Hepatocyte (in vitro differentiated cells): ENCODE results near the gene NTHL1. TPM values are rescaled to one million over a fixed set of nuclear protein-coding genes. Genes with fewer than 3 reads are reported as not detected.
A peak's percentile ranks its signal among the peaks of the same experiment; 100 is the strongest.

Experiments
- DNase-seq: peaks from one replicate; pipeline ENCODE4 v3.0.0-alpha.2; 2016; ENCODE audit warnings: low spot score
- H2AFZ ChIP-seq: fragments of 200-600 bp; sonication (generic); 2 replicates; pipeline ENCODE4 v1.6.0; 2016; ENCODE audit warnings: antibody characterized with exemption, mild to moderate bottlenecking
- H3K27ac ChIP-seq: fragments of 200-600 bp; sonication (generic); 2 replicates; pipeline ENCODE4 v1.5.1; 2016; ENCODE audit warnings: mild to moderate bottlenecking
- H3K27me3 ChIP-seq: fragments of 200-600 bp; sonication (generic); 2 replicates; pipeline ENCODE4 v1.6.1; 2016
- H3K36me3 ChIP-seq: fragments of 200-600 bp; sonication (generic); replicated peaks from 2 replicates; pipeline ENCODE4 v1.5.1; 2016; ENCODE audit warnings: low read depth; ENCODE audit not compliant: insufficient read depth
- H3K4me1 ChIP-seq: fragments of 200-600 bp; sonication (generic); 2 replicates; pipeline ENCODE4 v1.5.1; 2016; ENCODE audit warnings: mild to moderate bottlenecking, moderate library complexity; ENCODE audit not compliant: insufficient read depth
- H3K4me2 ChIP-seq: fragments of 200-600 bp; sonication (generic); 2 replicates; pipeline ENCODE4 v1.6.0; 2016
- H3K4me3 ChIP-seq: fragments of 200-600 bp; sonication (generic); 2 replicates; pipeline ENCODE4 v1.5.1; 2016; ENCODE audit warnings: mild to moderate bottlenecking
- H3K79me2 ChIP-seq: fragments of 200-600 bp; sonication (generic); 2 replicates; pipeline ENCODE4 v1.6.0; 2017; ENCODE audit warnings: mild to moderate bottlenecking
- H3K9me2 ChIP-seq: fragments of 200-600 bp; sonication (generic); replicated peaks from 2 replicates; pipeline ENCODE4 v1.6.0; 2017; ENCODE audit warnings: mild to moderate bottlenecking; ENCODE audit not compliant: insufficient read depth
- H3K9me3 ChIP-seq: fragments of 200-600 bp; sonication (generic); 2 replicates; pipeline ENCODE4 v1.5.1; 2016; ENCODE audit warnings: low read depth, mild to moderate bottlenecking
- H4K20me1 ChIP-seq: fragments of 200-600 bp; sonication (generic); 2 replicates; pipeline ENCODE4 v1.6.0; 2016; ENCODE audit warnings: mild to moderate bottlenecking; ENCODE audit not compliant: insufficient read depth, poor library complexity, severe bottlenecking
- CTCF ChIP-seq: fragments of 200-600 bp; sonication (generic); IDR thresholded peaks from 2 replicates; pipeline ENCODE4 v1.5.1; 2016; ENCODE audit warnings: antibody characterized with exemption, mild to moderate bottlenecking; ENCODE audit not compliant: poor library complexity
- EZH2 ChIP-seq: fragments of 200-600 bp; sonication (generic); IDR thresholded peaks from 2 replicates; pipeline ENCODE4 v1.6.1; 2016; ENCODE audit warnings: antibody characterized with exemption, mild to moderate bottlenecking, borderline replicate concordance
- EZH2phosphoT487 ChIP-seq: fragments of 200-600 bp; sonication (generic); IDR thresholded peaks from one replicate; pipeline ENCODE4 v1.6.1; 2018; ENCODE audit warnings: antibody characterized with exemption, mild to moderate bottlenecking, low read depth, moderate library complexity; ENCODE audit not compliant: unreplicated experiment, severe bottlenecking
- WGBS: methylation state at CpG from one replicate; pipeline ENCODE4 v1.1.6; 2016; ENCODE audit warnings: low lambda C conversion rate; ENCODE audit errors: missing lambda C conversion rate; 5-methylcytosine and 5-hydroxymethylcytosine counted together
- polyA plus RNA-seq: library from polyadenylated mRNA; unstranded; fragments of >200 nt; fragmentation: Nextera tagmentation; extraction: Ambion mirVana; gene quantifications from 2 replicates; pipeline ENCODE4 v1.2.1, GENCODE V29; 2016
- total RNA-seq: library from RNA; depleted of rRNA; stranded (reverse); fragments of >200 nt; gene quantifications from 2 replicates; pipeline ENCODE4 v1.2.3, GENCODE V29; 2014

Gene NTHL1
- total and polyA plus RNA-seq, 2 experiments from 2014 or later: 19.6 to 28.5 TPM

GRCh38 chr16:2019921-2020831 lies 27.5 kb downstream of the NTHL1 start:
- H3K4me3 ChIP-seq: no peak overlapping the region
- H3K4me2 ChIP-seq: peak overlapping the region; percentile 80
- H3K79me2 ChIP-seq: no peaks in the 10 kb centered on the region
- peaks cover 21% of the 10 kb centered on the region for H3K27me3 ChIP-seq
- no peak overlapping the region for H3K27ac ChIP-seq
- no peaks in the 10 kb centered on the region for H3K9me2 ChIP-seq
- H4K20me1 ChIP-seq: no peaks in the 10 kb centered on the region
- peak; percentile 48 for DNase-seq
- no peak overlapping the region for H2AFZ ChIP-seq
- peaks cover 28% of the 10 kb centered on the region for H3K4me1 ChIP-seq
- WGBS: 3% methylated on average over 56 of the region's 96 CpGs
- H3K9me3 ChIP-seq: no peaks in the 10 kb centered on the region
- no peaks in the 10 kb centered on the region for H3K36me3 ChIP-seq
- TF ChIP-seq EZH2phosphoT487 (no peak), CTCF (no peak), EZH2 (no peak)

GRCh38 chr16:2019518-2019920 lies 28.1 kb downstream of the NTHL1 start, which contains the start of gene NPW:
Gene NPW (plus strand): TSS chr16:2019785.
- Histone ChIP-seq H3K27ac (no peak within 1 kb of the TSS), H4K20me1 (no peaks in the 10 kb centered on the region), H3K79me2 (no peaks in the 10 kb centered on the region), H3K9me3 (no peaks in the 10 kb centered on the region), H3K4me1 (peaks cover 32% of the 10 kb centered on the region), H3K9me2 (no peaks in the 10 kb centered on the region), H3K36me3 (no peaks in the 10 kb centered on the region), H2AFZ (no peak within 1 kb of the TSS), H3K4me2 (peak within 1 kb of the TSS; percentile 80), H3K4me3 (no peak within 1 kb of the TSS), H3K27me3 (peaks cover 21% of the 10 kb centered on the region)
- WGBS: 14% methylated on average over 15 of the region's 33 CpGs
- no peak for DNase-seq
- TF ChIP-seq CTCF: no peak
- TF ChIP-seq EZH2: no peak
- no peak for TF ChIP-seq EZH2phosphoT487

- WGBS: 53% methylated on average over 13 of the region's 13 CpGs
- Histone ChIP-seq H3K9me2 (no peaks in the 10 kb centered on the region), H3K4me2 (no peak overlapping the region), H2AFZ (no peak overlapping the region), H3K79me2 (no peaks in the 10 kb centered on the region), H3K36me3 (no peaks in the 10 kb centered on the region), H3K27ac (no peak overlapping the region), H3K4me3 (no peak overlapping the region), H3K4me1 (peaks cover 17% of the 10 kb centered on the region), H4K20me1 (no peaks in the 10 kb centered on the region), H3K9me3 (no peaks in the 10 kb centered on the region), H3K27me3 (peaks cover 21% of the 10 kb centered on the region)
- peak; percentile 35 for TF ChIP-seq CTCF
- no peak for TF ChIP-seq EZH2
- no peak for DNase-seq
Measured at GRCh38 chr16:2016407-2016922, 31.2 kb downstream of the NTHL1 start.
